HG02885 (cell line): ENCODE measurements around the gene RCAN3.

Experiments used
- ATAC-seq: cut with Tn5 transposase; IDR thresholded peaks from one replicate; pipeline ENCODE4 v1.9.1; 2021; ENCODE audit warnings: mild to moderate bottlenecking; ENCODE audit not compliant: unreplicated experiment, poor library complexity

RCAN3 gene

DNA sequence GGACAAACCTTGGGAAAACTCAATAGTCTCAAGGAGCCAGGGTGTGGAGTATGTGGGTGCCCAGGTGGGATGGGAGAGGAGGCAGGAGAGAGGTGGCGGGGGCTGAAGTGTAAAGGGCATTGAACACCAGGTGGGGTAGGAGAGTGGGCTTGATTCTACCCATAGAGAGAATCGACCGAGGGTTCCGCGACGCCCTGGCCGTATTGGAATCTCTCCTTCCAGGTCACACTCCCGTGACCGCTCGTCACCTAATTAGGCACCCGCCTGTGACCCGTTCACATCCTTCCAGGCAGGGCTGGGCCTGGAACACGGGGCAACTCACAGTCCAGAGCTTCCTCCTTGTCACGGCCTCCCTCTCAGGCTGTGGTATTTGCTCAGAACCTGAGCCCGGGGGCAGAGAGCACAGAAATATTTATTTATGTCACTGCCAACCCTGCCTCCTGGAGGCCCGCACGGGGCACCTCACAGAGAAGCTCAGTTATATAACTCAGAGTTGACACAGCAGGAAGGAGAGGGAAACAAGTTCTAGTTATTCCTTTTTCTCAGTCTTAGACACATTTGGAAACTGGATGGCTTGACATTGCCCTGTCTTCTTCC lies 65.3 kb downstream of the RCAN3 start:
- no peak for ATAC-seq

- no peak for ATAC-seq
Observed at GRCh38 chr1:24568475-24568874, 65.8 kb downstream of the RCAN3 start.

- ATAC-seq = no peak
Observed at GRCh38 chr1:24570265-24571125, 67.9 kb downstream of the RCAN3 start.

GRCh38 chr1:24572301-24572700 lies 69.7 kb downstream of the RCAN3 start:
- ATAC-seq = no peak

- no peak for ATAC-seq
Observed at GRCh38 chr1:24575905-24576587, 73.4 kb downstream of the RCAN3 start.

GRCh38 chr1:24578846-24579245 lies 76.2 kb downstream of the RCAN3 start:
- ATAC-seq = no peak

GRCh38 chr1:24580756-24581155 lies 78.1 kb downstream of the RCAN3 start:
- ATAC-seq = no peak

DNA sequence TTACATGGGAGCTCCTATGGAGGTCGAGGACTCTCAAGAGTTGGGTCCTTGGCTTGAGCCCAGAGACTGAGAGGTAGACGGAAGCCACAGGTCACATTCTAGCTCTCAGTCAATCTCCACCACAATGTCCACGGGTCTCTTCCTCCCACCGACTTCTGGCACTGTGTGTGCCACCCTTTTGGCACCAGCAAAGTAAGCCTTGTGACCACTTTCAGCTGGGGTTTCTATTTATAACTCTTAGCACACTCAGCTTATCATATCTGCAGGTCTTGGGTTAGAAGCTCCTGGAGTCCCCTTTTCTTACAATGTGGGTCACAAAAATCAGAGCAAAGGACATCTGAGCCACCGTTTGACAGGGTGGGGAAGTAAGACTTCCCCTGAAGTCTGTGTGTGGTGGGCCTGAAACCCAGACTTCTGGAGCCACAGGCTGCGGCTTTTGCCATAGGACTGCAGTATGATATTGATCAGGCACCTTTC lies 81.6 kb downstream of the RCAN3 start:
- ATAC-seq = no peak

DNA sequence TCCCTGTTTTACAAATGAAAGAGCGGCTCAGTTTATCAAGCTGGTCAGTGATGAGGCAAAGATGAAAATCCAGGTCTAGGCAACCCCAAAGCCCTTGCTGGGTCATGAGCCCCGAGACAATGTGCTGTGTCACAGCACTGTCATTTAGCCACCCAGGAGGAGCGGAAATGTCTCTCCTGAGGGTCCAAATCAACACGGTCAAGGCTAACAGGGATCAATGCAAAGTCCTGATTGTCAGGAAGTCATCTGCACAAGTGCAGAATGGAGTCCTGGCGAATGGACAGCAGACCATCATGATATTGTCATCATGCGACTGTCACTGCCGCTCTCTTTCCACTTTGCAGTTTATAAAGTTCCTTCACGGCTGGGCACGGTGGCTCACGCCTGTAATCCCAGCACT lies 83.5 kb downstream of the RCAN3 start:
- no peak for ATAC-seq

DNA sequence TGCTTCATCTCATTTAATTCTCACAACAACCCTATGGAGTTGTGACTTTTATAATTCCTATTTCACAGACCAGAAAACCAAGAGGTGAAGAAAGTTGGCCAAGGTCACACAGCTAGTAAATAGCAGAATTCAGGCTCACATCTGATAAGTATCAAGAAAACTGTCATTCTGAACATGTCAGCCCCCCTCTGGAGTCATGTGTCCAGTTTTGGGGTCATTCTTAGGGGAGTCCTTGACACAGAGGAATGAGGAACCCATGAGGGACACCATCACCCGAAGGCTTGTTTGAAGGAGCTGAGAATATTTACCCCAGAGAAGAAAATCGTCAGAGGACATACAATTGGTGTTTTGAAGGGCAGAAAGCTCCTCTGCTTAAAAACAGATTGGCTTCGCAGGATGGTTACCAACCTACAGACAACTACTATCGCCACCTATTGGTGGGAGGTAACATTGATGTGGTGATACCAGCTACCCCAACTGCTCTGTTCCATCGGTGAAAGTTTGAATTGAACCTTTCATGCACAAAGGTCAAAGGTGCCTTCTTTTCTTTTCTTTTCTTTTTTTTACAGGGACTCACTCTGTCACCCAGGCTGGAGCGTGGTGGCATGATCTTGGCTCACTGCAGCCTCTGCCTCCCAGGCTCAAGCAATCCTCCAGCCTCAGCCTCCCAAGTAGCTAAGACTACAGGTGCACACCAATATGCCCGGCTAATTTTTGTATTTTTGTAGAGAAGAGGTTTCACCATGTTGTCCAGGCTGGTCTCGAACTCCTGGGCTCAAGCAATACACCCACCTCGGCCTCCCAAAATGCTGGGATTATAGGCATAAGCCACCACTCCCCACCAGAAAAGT lies 84.6 kb downstream of the RCAN3 start:
- ATAC-seq = no peak

- ATAC-seq = no peak
Observed at GRCh38 chr1:24588573-24588972, 85.9 kb downstream of the RCAN3 start.

DNA sequence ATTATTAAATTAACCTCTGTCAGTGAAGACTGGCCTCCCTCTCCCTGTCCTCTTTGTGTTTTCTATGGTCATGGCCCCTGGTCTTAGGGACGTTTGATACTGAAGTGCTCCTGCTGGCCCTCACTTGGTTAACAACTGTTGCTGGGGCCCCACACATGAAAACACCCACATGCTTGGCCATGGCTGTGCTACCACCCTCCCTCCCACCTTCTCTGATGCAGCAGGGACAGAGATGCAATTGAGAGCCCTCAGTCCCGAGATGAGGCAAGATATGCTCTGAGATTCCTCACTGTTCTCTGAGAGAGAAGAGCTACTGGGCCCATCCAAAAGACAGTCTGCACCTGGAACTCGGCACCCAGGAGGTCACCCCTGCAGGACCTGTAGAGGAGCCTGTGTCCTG lies 86.6 kb downstream of the RCAN3 start:
- ATAC-seq = no peak
